DMS79 treated with DMSO at 0.1 percent for 48 hours (cell line): ENCODE measurements around the gene KAT2B.
A peak's percentile ranks its signal among the peaks of the same experiment; 100 is the strongest.
"Not testable (repeated sequence)": the region's sequence is repeated elsewhere in the genome, so short reads cannot be mapped to it uniquely, and the experiment has no call there.

Experiments
- DNase-seq: peaks from one replicate; lab custom pipeline; 2025; lab: John Stamatoyannopoulos, UW

KAT2B gene

GRCh38 chr3:20041197-20041780, 1.0 kb downstream of the KAT2B start:
- DNase-seq = no peak

- no peak for DNase-seq
Measured at GRCh38 chr3:20042331-20042730, 2.1 kb downstream of the KAT2B start.

- DNase-seq = no peak
Measured at GRCh38 chr3:20043396-20043795, 3.1 kb downstream of the KAT2B start.

- DNase-seq = no peak
Measured at GRCh38 chr3:20043825-20044224, 3.6 kb downstream of the KAT2B start.

GRCh38 chr3:20045141-20045540, 4.9 kb downstream of the KAT2B start:
- not testable (repeated sequence) for DNase-seq

GRCh38 chr3:20046556-20046955, 6.3 kb downstream of the KAT2B start:
- no peak for DNase-seq

- DNase-seq = no peak
Measured at GRCh38 chr3:20047341-20047779, 7.1 kb downstream of the KAT2B start.

GRCh38 chr3:20047976-20048883, 8.0 kb downstream of the KAT2B start:
- peak; percentile 44 for DNase-seq

- DNase-seq = no peak
Measured at GRCh38 chr3:20051123-20051806, 11.0 kb downstream of the KAT2B start.

GRCh38 chr3:20052851-20053250, 12.6 kb downstream of the KAT2B start:
- no peak for DNase-seq

- DNase-seq = no peak
Measured at GRCh38 chr3:20054549-20054987, 14.3 kb downstream of the KAT2B start.

GRCh38 chr3:20055020-20055775, 15.0 kb downstream of the KAT2B start:
- no peak for DNase-seq

- no peak for DNase-seq
Measured at GRCh38 chr3:20055842-20056241, 15.6 kb downstream of the KAT2B start.

GRCh38 chr3:20056725-20057611, 16.7 kb downstream of the KAT2B start:
- peak; percentile 19 for DNase-seq

- no peak for DNase-seq
Measured at GRCh38 chr3:20057612-20058180, 17.4 kb downstream of the KAT2B start.

- no peak for DNase-seq
Measured at GRCh38 chr3:20059929-20060328, 19.7 kb downstream of the KAT2B start.

- no peak for DNase-seq
Measured at GRCh38 chr3:20060974-20061685, 20.9 kb downstream of the KAT2B start.

- DNase-seq = no peak
Measured at GRCh38 chr3:20062996-20063395, 22.8 kb downstream of the KAT2B start.

GRCh38 chr3:20064387-20064786, 24.1 kb downstream of the KAT2B start:
- no peak for DNase-seq
